ENCODE measurements around the gene INSM1. TPM values are rescaled to one million over a fixed set of nuclear protein-coding genes. Genes with fewer than 3 reads are reported as not detected.

INSM1 gene
- total RNA-seq, 2 donors from 2014 or later = 0.35 to 0.73 TPM

DNA sequence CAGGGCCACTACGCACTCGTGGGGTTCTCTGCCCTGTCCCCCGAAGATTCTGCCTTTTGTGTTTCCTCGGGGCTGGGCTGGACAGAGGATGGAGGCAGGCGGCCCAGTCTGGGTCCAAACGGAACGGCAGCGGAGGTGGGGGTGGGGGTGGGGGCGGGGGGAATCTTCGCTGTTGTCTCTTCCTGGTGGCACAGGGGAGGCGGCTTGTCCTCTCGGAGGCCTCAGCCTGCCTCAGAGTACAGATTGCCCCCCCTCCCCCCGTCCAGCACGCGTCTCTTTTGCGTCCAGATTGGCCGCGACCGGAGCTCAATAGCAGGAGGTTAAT, 1.4 kb upstream of the INSM1 start:
- H3K9me3 Mint-ChIP-seq = no peaks in the 10 kb centered on the region
- Histone ChIP-seq H3K9ac (ENCODE audit: extremely low read depth, low read length, poor library complexity, severe bottlenecking) (no peak overlapping the region), H3K27ac (ENCODE audit: low read depth, low read length) (peak overlapping the region; percentile 90), H3K9me3 (ENCODE audit: control insufficient read depth, low read length) (no peaks in the 10 kb centered on the region), H3K4me3 (ENCODE audit: low read length) (no peak overlapping the region), H3K36me3 (ENCODE audit: control insufficient read depth, insufficient read depth, low read length) (no peaks in the 10 kb centered on the region), H3K4me1 (ENCODE audit: control insufficient read depth, insufficient read depth, low read length) (no peaks in the 10 kb centered on the region), H3K27me3 (ENCODE audit: control insufficient read depth, insufficient read depth, low read length, poor library complexity, severe bottlenecking) (peaks cover 94% of the 10 kb centered on the region)
- DNase-seq = no peak
- 0 to 2% methylated on average over 2 to 13 of the region's 19 CpGs for WGBS, 2 experiments (ENCODE audit: insufficient coverage in 1 of 2, insufficient read length in 1 of 2)
- H3K27ac Mint-ChIP-seq = no peak overlapping the region
- H3K4me3 Mint-ChIP-seq = peak overlapping the region; percentile 44
- H3K27me3 Mint-ChIP-seq (ENCODE audit: insufficient read depth) = peaks cover 88% of the 10 kb centered on the region
- no peaks in the 10 kb centered on the region for H3K36me3 Mint-ChIP-seq (ENCODE audit: low read depth)
- TF ChIP-seq, protein P1, sequence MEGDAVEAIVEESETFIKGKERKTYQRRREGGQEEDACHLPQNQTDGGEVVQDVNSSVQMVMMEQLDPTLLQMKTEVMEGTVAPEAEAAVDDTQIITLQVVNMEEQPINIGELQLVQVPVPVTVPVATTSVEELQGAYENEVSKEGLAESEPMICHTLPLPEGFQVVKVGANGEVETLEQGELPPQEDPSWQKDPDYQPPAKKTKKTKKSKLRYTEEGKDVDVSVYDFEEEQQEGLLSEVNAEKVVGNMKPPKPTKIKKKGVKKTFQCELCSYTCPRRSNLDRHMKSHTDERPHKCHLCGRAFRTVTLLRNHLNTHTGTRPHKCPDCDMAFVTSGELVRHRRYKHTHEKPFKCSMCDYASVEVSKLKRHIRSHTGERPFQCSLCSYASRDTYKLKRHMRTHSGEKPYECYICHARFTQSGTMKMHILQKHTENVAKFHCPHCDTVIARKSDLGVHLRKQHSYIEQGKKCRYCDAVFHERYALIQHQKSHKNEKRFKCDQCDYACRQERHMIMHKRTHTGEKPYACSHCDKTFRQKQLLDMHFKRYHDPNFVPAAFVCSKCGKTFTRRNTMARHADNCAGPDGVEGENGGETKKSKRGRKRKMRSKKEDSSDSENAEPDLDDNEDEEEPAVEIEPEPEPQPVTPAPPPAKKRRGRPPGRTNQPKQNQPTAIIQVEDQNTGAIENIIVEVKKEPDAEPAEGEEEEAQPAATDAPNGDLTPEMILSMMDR (conservative IDR thresholded peaks at IDR 0.05) = no peak
- peaks cover 18% of the 10 kb centered on the region for H3K4me1 Mint-ChIP-seq

DNA sequence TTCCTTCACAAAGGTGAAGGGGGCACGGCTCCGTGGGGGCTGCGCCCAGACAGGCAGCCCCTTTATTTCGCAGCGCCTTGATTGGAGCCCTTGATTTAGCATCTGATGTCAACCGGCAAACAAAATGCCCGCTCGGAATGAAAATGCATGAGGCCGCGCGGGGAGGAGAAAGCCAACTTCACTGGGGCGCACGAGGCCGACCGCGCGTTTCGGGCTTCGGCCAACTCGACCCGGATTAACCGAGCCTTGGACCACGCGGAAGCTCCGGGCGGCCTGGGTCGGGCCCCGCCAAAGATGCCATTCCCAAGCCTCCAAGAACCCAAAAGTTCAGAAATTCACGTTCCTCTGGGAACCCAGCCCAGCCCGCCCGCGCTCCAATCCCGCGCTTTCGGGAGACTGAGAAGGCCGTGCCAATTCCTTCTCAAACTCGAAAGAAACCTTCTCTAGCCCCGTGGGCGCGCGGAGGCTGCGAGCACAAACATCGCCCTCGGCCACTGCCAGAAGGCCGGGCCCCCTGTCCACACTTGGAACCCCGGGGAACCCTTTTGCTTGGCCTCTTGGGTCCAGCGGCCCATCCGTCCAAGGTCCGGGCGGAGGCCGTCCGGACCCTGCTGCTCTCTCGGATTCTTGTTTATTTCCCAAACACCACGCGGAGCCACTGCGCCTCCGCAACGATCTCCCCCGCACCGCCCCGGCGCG, 879 bp upstream of the INSM1 start:
- no peaks in the 10 kb centered on the region for H3K36me3 Mint-ChIP-seq (ENCODE audit: low read depth)
- Histone ChIP-seq H3K27me3 (ENCODE audit: control insufficient read depth, insufficient read depth, low read length, poor library complexity, severe bottlenecking) (peaks cover 94% of the 10 kb centered on the region), H3K36me3 (ENCODE audit: control insufficient read depth, insufficient read depth, low read length) (no peaks in the 10 kb centered on the region), H3K27ac (ENCODE audit: low read depth, low read length) (peak overlapping the region; percentile 90), H3K4me1 (ENCODE audit: control insufficient read depth, insufficient read depth, low read length) (no peaks in the 10 kb centered on the region), H3K9me3 (ENCODE audit: control insufficient read depth, low read length) (no peaks in the 10 kb centered on the region), H3K9ac (ENCODE audit: extremely low read depth, low read length, poor library complexity, severe bottlenecking) (no peak overlapping the region), H3K4me3 (ENCODE audit: low read length) (no peak overlapping the region)
- DNase-seq = peak; percentile 76
- no peaks in the 10 kb centered on the region for H3K9me3 Mint-ChIP-seq
- H3K27ac Mint-ChIP-seq = no peak overlapping the region
- 1 to 2% methylated on average over 37 to 63 of the region's 63 CpGs for WGBS, 2 experiments (ENCODE audit: insufficient coverage in 1 of 2, insufficient read length in 1 of 2)
- H3K27me3 Mint-ChIP-seq (ENCODE audit: insufficient read depth) = peaks cover 88% of the 10 kb centered on the region
- peak overlapping the region; percentile 44 for H3K4me3 Mint-ChIP-seq
- peaks cover 18% of the 10 kb centered on the region for H3K4me1 Mint-ChIP-seq
- TF ChIP-seq, protein P1 (conservative IDR thresholded peaks at IDR 0.05) = no peak

DNA sequence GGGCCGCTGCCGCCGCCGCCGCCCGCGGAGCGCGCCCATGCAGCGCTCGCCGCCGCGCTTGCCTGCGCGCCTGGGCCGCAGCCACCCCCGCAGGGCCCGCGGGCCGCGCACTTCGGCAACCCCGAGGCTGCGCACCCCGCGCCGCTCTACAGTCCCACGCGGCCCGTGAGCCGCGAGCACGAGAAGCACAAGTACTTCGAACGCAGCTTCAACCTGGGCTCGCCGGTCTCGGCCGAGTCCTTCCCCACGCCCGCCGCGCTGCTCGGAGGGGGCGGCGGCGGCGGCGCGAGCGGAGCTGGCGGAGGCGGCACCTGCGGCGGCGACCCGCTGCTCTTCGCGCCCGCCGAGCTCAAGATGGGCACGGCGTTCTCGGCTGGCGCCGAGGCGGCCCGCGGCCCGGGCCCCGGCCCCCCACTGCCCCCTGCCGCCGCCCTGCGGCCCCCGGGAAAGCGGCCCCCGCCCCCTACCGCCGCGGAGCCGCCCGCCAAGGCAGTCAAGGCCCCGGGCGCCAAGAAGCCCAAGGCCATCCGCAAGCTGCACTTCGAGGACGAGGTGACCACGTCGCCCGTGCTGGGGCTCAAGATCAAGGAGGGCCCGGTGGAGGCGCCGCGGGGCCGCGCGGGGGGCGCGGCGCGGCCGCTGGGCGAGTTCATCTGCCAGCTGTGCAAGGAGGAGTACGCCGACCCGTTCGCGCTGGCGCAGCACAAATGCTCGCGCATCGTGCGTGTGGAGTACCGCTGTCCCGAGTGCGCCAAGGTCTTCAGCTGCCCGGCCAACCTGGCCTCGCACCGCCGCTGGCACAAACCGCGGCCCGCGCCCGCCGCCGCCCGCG, 730 bp downstream of the INSM1 start:
- 0 to 1% methylated on average over 12 to 130 of the region's 130 CpGs for WGBS, 2 experiments (ENCODE audit: insufficient coverage in 1 of 2, insufficient read length in 1 of 2)

More for the DNA sequence above, 730 bp downstream of the INSM1 start:
- H3K4me1 ChIP-seq (ENCODE audit: control insufficient read depth, insufficient read depth, low read length) = no peaks in the 10 kb centered on the region
- TF ChIP-seq, protein P1 (conservative IDR thresholded peaks at IDR 0.05) = no peak
- no peaks in the 10 kb centered on the region for H3K36me3 ChIP-seq (ENCODE audit: control insufficient read depth, insufficient read depth, low read length)
- Mint-ChIP-seq H3K4me1 (peaks cover 15% of the 10 kb centered on the region), H3K4me3 (no peak overlapping the region), H3K9me3 (no peaks in the 10 kb centered on the region), H3K36me3 (ENCODE audit: low read depth) (no peaks in the 10 kb centered on the region), H3K27me3 (ENCODE audit: insufficient read depth) (peaks cover 88% of the 10 kb centered on the region), H3K27ac (no peak overlapping the region)
- DNase-seq = peak; percentile 57
- H3K4me3 ChIP-seq (ENCODE audit: low read length) = no peak overlapping the region
- no peaks in the 10 kb centered on the region for H3K9me3 ChIP-seq (ENCODE audit: control insufficient read depth, low read length)
- H3K9ac ChIP-seq (ENCODE audit: extremely low read depth, low read length, poor library complexity, severe bottlenecking) = no peak overlapping the region
- H3K27me3 ChIP-seq (ENCODE audit: control insufficient read depth, insufficient read depth, low read length, poor library complexity, severe bottlenecking) = peaks cover 94% of the 10 kb centered on the region
- no peak overlapping the region for H3K27ac ChIP-seq (ENCODE audit: low read depth, low read length)
